GM23248 (cell line): Measurements from ENCODE around the gene NSMF.

Experiments
- EZH2 ChIP-seq: fragments of 200-600 bp; sonication (generic); IDR thresholded peaks from 2 replicates; pipeline ENCODE4 v1.6.1; 2018; ENCODE audit warnings: antibody characterized with exemption, mild to moderate bottlenecking; ENCODE audit not compliant: insufficient read depth, poor library complexity, severe bottlenecking
- EZH2phosphoT487 ChIP-seq: fragments of 200-600 bp; sonication (generic); IDR thresholded peaks from 2 replicates; pipeline ENCODE4 v1.6.1; 2018; ENCODE audit warnings: antibody characterized with exemption, moderate library complexity, mild to moderate bottlenecking, low read depth; ENCODE audit not compliant: insufficient read depth

DNA sequence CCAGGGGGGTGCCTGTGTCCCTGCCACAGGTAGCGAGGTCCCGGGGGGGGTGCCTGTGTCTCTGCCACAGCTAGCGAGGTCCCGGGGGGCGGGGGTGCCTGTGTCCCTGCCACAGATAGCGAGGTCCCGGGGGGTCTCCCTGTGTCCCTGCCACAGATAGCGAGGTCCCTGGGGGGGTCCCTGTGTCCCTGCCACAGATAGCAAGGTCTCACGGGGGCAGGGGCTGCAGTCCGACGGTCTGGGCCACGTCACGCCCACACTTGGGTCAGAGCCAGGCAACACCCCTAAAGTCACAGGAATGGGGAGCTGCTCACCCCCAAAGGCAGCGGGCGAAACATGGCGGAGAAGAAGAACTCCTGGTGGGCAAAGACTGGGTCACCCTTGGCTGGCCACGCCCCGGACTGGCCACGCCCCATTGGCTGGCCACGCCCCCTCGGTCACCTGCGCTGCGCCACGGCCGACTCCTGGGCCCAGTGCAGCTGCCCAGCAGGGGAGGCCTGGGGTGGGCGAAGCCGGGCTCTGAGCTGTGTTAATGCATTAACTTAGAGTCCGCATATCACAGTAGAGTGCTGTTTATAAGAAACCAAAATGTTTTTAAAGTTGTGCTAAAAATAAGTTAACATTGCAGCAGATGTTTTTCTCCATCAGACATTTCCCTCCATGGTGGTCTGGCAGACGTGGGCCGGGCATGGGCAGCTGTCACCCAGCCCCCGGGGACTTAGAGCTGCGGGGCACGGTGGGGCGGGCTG, 29.0 kb downstream of the NSMF start:
- TF ChIP-seq EZH2 (no peak), EZH2phosphoT487 (no peak)
